Activated CD4-positive, CD25-positive, alpha-beta regulatory T cell treated with anti-CD3 and anti-CD28 coated beads, Interleukin-2, amount 50 U/mL, for 72 hours (primary cell): ENCODE results near the gene ANKH.
"Not testable (repeated sequence)": the region's sequence is repeated elsewhere in the genome, so short reads cannot be mapped to it uniquely, and the experiment has no call there.

Experiments
- DNase-seq: peaks from one replicate; pipeline ENCODE4 v3.0.0; 2021

Gene ANKH

GRCh38 chr5:14882658-14883580, 11.3 kb upstream of the ANKH start:
- no peak for DNase-seq

- DNase-seq, result no peak
Observed at GRCh38 chr5:14881826-14882225, 10.2 kb upstream of the ANKH start.

- no peak for DNase-seq
Observed at GRCh38 chr5:14880688-14881087, 9.1 kb upstream of the ANKH start.

GRCh38 chr5:14879937-14880589, 8.5 kb upstream of the ANKH start:
- DNase-seq, result no peak

- no peak for DNase-seq
Observed at GRCh38 chr5:14879393-14879792, 7.8 kb upstream of the ANKH start.

- DNase-seq, result not testable (repeated sequence)
Observed at GRCh38 chr5:14878192-14878591, 6.6 kb upstream of the ANKH start.

- no peak for DNase-seq
Observed at GRCh38 chr5:14876095-14876494, 4.5 kb upstream of the ANKH start.

GRCh38 chr5:14873790-14874189, 2.2 kb upstream of the ANKH start:
- no peak for DNase-seq

GRCh38 chr5:14873093-14873492, 1.5 kb upstream of the ANKH start:
- DNase-seq, result no peak

GRCh38 chr5:14872070-14872989, 752 bp upstream of the ANKH start:
- DNase-seq, result peak; percentile 62

- peak; percentile 58 for DNase-seq
Observed at GRCh38 chr5:14870337-14871213, 1.0 kb downstream of the ANKH start.

GRCh38 chr5:14869668-14870164, 1.9 kb downstream of the ANKH start:
- no peak for DNase-seq

- no peak for DNase-seq
Observed at GRCh38 chr5:14869233-14869632, 2.3 kb downstream of the ANKH start.

- DNase-seq, result no peak
Observed at GRCh38 chr5:14868771-14869170, 2.8 kb downstream of the ANKH start.

GRCh38 chr5:14864181-14864812, 7.3 kb downstream of the ANKH start:
- DNase-seq, result no peak

- DNase-seq, result no peak
Observed at GRCh38 chr5:14863105-14863504, 8.5 kb downstream of the ANKH start.

- DNase-seq, result no peak
Observed at GRCh38 chr5:14861123-14861765, 10.3 kb downstream of the ANKH start.

- DNase-seq, result no peak
Observed at GRCh38 chr5:14859980-14860379, 11.6 kb downstream of the ANKH start.

GRCh38 chr5:14859150-14859549, 12.4 kb downstream of the ANKH start:
- no peak for DNase-seq

GRCh38 chr5:14855366-14855765, 16.2 kb downstream of the ANKH start:
- no peak for DNase-seq

GRCh38 chr5:14854799-14855198, 16.8 kb downstream of the ANKH start:
- no peak for DNase-seq
